Measurements from ENCODE around the gene SCAMP2. TPM values are rescaled to one million over a fixed set of nuclear protein-coding genes. Genes with fewer than 3 reads are reported as not detected.

Gene SCAMP2
- total and polyA plus RNA-seq, 2 of the 13 experiments (the other 11 are each of a cell fraction or from before 2014, with no cell fraction given): 34.8 to 121 TPM

- TF ChIP-seq, protein P1, sequence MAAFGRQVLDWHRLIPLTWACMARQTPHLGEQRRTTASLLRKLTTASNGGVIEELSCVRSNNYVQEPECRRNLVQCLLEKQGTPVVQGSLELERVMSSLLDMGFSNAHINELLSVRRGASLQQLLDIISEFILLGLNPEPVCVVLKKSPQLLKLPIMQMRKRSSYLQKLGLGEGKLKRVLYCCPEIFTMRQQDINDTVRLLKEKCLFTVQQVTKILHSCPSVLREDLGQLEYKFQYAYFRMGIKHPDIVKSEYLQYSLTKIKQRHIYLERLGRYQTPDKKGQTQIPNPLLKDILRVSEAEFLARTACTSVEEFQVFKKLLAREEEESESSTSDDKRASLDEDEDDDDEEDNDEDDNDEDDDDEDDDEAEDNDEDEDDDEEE (CRISPR knock-in tag; IDR thresholded peaks at IDR 0.05): no peak
- TF ChIP-seq USF2 (IDR thresholded peaks at IDR 0.05; ENCODE audit: low read depth, low read length) (no peak), USF2 (CRISPR knock-in tag; IDR thresholded peaks at IDR 0.05; ENCODE audit: borderline replicate concordance) (no peak), ZNF691 (CRISPR knock-in tag; IDR thresholded peaks at IDR 0.05; ENCODE audit: borderline replicate concordance, low read depth) (no peak), PPARG (CRISPR knock-in tag; conservative IDR thresholded peaks at IDR 0.05) (0 out of 2 replicates have a peak, but pooled peaks have one; percentile 33), ZNF768 (CRISPR knock-in tag; IDR thresholded peaks at IDR 0.05) (peak; percentile 40; the same call in 1 of the 2 replicates), SOX6 (IDR thresholded peaks at IDR 0.05) (no peak), SOX6 (CRISPR knock-in tag; IDR thresholded peaks at IDR 0.05) (no peak), YY1 (IDR thresholded peaks at IDR 0.05; ENCODE audit: insufficient read depth, insufficient replicate concordance, low read depth, low read length) (peak; percentile 22), MEIS2 (CRISPR knock-in tag; IDR thresholded peaks at IDR 0.05) (peak; percentile 30; the same call in 1 of the 2 replicates), GATAD2A (CRISPR knock-in tag; IDR thresholded peaks at IDR 0.05) (0 out of 2 replicates have a peak, but pooled peaks have one; percentile 13), NPAS2 (CRISPR knock-in tag; IDR thresholded peaks at IDR 0.05; ENCODE audit: borderline replicate concordance) (no peak), NONO (IDR thresholded peaks at IDR 0.05) (no peak), NONO (CRISPR knock-in tag; conservative IDR thresholded peaks at IDR 0.05) (0 out of 2 replicates have a peak, but pooled peaks have one; percentile 26), TFAP4 (IDR thresholded peaks at IDR 0.05; ENCODE audit: borderline replicate concordance, low read depth) (no peak), RARA (CRISPR knock-in tag; IDR thresholded peaks at IDR 0.05) (no peak), HNRNPL (IDR thresholded peaks at IDR 0.05; ENCODE audit: low read depth, low read length) (peak; percentile 73; the same call in 1 of the 2 replicates), REPIN1 (CRISPR knock-in tag; IDR thresholded peaks at IDR 0.05; ENCODE audit: borderline replicate concordance, low read depth) (0 out of 2 replicates have a peak, but pooled peaks have one; percentile 43), EZH2 (conservative IDR thresholded peaks at IDR 0.05; ENCODE audit: low read depth, low read length) (no peak)
- TF ChIP-seq, protein P2, sequence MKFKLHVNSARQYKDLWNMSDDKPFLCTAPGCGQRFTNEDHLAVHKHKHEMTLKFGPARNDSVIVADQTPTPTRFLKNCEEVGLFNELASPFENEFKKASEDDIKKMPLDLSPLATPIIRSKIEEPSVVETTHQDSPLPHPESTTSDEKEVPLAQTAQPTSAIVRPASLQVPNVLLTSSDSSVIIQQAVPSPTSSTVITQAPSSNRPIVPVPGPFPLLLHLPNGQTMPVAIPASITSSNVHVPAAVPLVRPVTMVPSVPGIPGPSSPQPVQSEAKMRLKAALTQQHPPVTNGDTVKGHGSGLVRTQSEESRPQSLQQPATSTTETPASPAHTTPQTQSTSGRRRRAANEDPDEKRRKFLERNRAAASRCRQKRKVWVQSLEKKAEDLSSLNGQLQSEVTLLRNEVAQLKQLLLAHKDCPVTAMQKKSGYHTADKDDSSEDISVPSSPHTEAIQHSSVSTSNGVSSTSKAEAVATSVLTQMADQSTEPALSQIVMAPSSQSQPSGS (CRISPR knock-in tag; IDR thresholded peaks at IDR 0.05): no peak
- TF ChIP-seq, protein P3, sequence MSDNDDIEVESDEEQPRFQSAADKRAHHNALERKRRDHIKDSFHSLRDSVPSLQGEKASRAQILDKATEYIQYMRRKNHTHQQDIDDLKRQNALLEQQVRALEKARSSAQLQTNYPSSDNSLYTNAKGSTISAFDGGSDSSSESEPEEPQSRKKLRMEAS (IDR thresholded peaks at IDR 0.05): peak; percentile 13; the same call in 1 of the 2 replicates
- TF ChIP-seq, protein P4, sequence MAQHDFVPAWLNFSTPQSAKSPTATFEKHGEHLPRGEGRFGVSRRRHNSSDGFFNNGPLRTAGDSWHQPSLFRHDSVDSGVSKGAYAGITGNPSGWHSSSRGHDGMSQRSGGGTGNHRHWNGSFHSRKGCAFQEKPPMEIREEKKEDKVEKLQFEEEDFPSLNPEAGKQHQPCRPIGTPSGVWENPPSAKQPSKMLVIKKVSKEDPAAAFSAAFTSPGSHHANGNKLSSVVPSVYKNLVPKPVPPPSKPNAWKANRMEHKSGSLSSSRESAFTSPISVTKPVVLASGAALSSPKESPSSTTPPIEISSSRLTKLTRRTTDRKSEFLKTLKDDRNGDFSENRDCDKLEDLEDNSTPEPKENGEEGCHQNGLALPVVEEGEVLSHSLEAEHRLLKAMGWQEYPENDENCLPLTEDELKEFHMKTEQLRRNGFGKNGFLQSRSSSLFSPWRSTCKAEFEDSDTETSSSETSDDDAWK (CRISPR knock-in tag; IDR thresholded peaks at IDR 0.05): no peak
Measured at GRCh38 chr15:74799856-74800558, 73.2 kb downstream of the SCAMP2 start (continued).

Measured in HepG2 (cell line).